Upper lobe of right lung (tissue), 1 donor: Measurements from ENCODE around the gene ZFAND2B. TPM values are rescaled to one million over a fixed set of nuclear protein-coding genes. Genes with fewer than 3 reads are reported as not detected.

ENCODE experiments used
- ATAC-seq: fragments of 200-7000 bp; cut with Tn5 transposase; one replicate; pipeline ENCODE4 v1.9.1; 2020; ENCODE audit warnings: mild to moderate bottlenecking, moderate library complexity
- DNase-seq: peaks from one replicate; pipeline ENCODE4 v3.0.0-alpha.2; 2020
- H3K27ac ChIP-seq: fragments of 200-600 bp; one replicate; pipeline ENCODE4 v1.8.0; 2022
- H3K27me3 ChIP-seq: fragments of 200-600 bp; one replicate; pipeline ENCODE4 v1.8.0; 2022; ENCODE audit warnings: mild to moderate bottlenecking
- H3K36me3 ChIP-seq: fragments of 200-600 bp; one replicate; pipeline ENCODE4 v1.8.0; 2022
- H3K4me1 ChIP-seq: fragments of 200-600 bp; one replicate; pipeline ENCODE4 v1.8.0; 2022
- H3K4me3 ChIP-seq: fragments of 200-600 bp; one replicate; pipeline ENCODE4 v1.8.0; 2022; ENCODE audit warnings: mild to moderate bottlenecking
- H3K9me3 ChIP-seq: fragments of 200-600 bp; one replicate; pipeline ENCODE4 v1.8.0; 2022
- CTCF ChIP-seq: fragments of 200-600 bp; IDR thresholded peaks from one replicate; pipeline ENCODE4 v1.8.0; 2022; ENCODE audit warnings: antibody characterized with exemption
- intact Hi-C: fragments of 100-400 bp; cut with DNase I; formaldehyde crosslinking; loops from one replicate; pipeline ENCODE4 v1.11.0; 2022
- total RNA-seq: library from RNA; stranded (reverse); fragmentation: NEBNext Ultra II Directional; extraction: Animal tissue kit (Norgen Biotek cat#: 25700); gene quantifications from one replicate; pipeline ENCODE4 v1.2.1, GENCODE V29; 2021
- donor health status: DM: no; HTN: yes; CAD: no; lungs with severe emphysema.

The ZFAND2B gene
- total RNA-seq, 1 donor from 2014 or later = 41.2 TPM

- no peak for DNase-seq
- H3K9me3 ChIP-seq = no peaks in the 10 kb centered on the region
- H3K27ac ChIP-seq = no peak overlapping the region
- ATAC-seq = no peak
- H3K36me3 ChIP-seq = peaks cover 16% of the 10 kb centered on the region
- no peaks in the 10 kb centered on the region for H3K27me3 ChIP-seq
- H3K4me1 ChIP-seq = peaks cover 10% of the 10 kb centered on the region
- intact Hi-C loops = no loop called here
- no peak for TF ChIP-seq CTCF
- H3K4me3 ChIP-seq = no peak overlapping the region
These were observed 38.1 kb upstream of the ZFAND2B start for GRCh38 chr2:219168526-219168925.

GRCh38 chr2:219168932-219169331 lies 37.6 kb upstream of the ZFAND2B start:
- Histone ChIP-seq H3K36me3 (peaks cover 20% of the 10 kb centered on the region), H3K27me3 (no peaks in the 10 kb centered on the region), H3K4me1 (peaks cover 10% of the 10 kb centered on the region), H3K27ac (no peak overlapping the region), H3K4me3 (no peak overlapping the region), H3K9me3 (no peaks in the 10 kb centered on the region)
- no peak for ATAC-seq
- no peak for TF ChIP-seq CTCF
- DNase-seq = no peak
- intact Hi-C loops = no loop called here

GRCh38 chr2:219169930-219170654 lies 36.5 kb upstream of the ZFAND2B start, which contains the start of gene SLC23A3:
SLC23A3 (minus strand) TSS chr2:219170029; CDS start chr2:219169984, 45 bp downstream.
- Histone ChIP-seq H3K4me1 (peaks cover 15% of the 10 kb centered on the region), H3K27ac (no peak within 1 kb of the TSS), H3K27me3 (no peaks in the 10 kb centered on the region), H3K9me3 (no peaks in the 10 kb centered on the region), H3K36me3 (peaks cover 32% of the 10 kb centered on the region), H3K4me3 (no peak within 1 kb of the TSS)
- ATAC-seq (no peak), DNase-seq (no peak)
- no peak for TF ChIP-seq CTCF
- intact Hi-C loops = loop anchor here (10.0 kb wide), 1 partner anchor 55 kb away; the partner anchor contains the start of genes ANKZF1 and ATG9A

GRCh38 chr2:219171231-219171651 lies 35.3 kb upstream of the ZFAND2B start:
- ATAC-seq = peak; percentile 71
- Histone ChIP-seq H3K36me3 (peaks cover 38% of the 10 kb centered on the region), H3K9me3 (no peaks in the 10 kb centered on the region), H3K4me3 (no peak overlapping the region), H3K27ac (no peak overlapping the region), H3K27me3 (no peaks in the 10 kb centered on the region), H3K4me1 (peaks cover 25% of the 10 kb centered on the region)
- TF ChIP-seq CTCF = peak; percentile 71
- intact Hi-C loops = loop anchor here (10.0 kb wide), 1 partner anchor 54 kb away; the partner anchor contains the start of genes ANKZF1 and ATG9A
- no peak for DNase-seq

GRCh38 chr2:219172231-219173154 lies 34.1 kb upstream of the ZFAND2B start:
- Histone ChIP-seq H3K27ac (no peak overlapping the region), H3K4me1 (peaks cover 25% of the 10 kb centered on the region), H3K9me3 (no peaks in the 10 kb centered on the region), H3K27me3 (no peaks in the 10 kb centered on the region), H3K36me3 (peaks cover 38% of the 10 kb centered on the region), H3K4me3 (no peak overlapping the region)
- DNase-seq (no peak), ATAC-seq (no peak)
- intact Hi-C loops = loop anchor here (10.0 kb wide), 1 partner anchor 52 kb away; the partner anchor contains the start of genes ANKZF1 and ATG9A
- no peak for TF ChIP-seq CTCF
